HepG2 (cell line): Measurements from ENCODE around the gene GMEB2. TPM values are rescaled to one million over a fixed set of nuclear protein-coding genes. Genes with fewer than 3 reads are reported as not detected.

Experiments
- BRCA1 ChIP-seq: sonication (generic); formaldehyde crosslinking; IDR thresholded peaks from 2 replicates; pipeline ENCODE4 v1.4.0; 2020; ENCODE audit warnings: missing genetic modification reagents
- CENPX ChIP-seq: sonication (generic); formaldehyde crosslinking; IDR thresholded peaks from 2 replicates; pipeline ENCODE4 v1.9.0; 2021; ENCODE audit warnings: mild to moderate bottlenecking, missing genetic modification reagents, moderate library complexity
- CHD4 ChIP-seq: fragments of 200-600 bp; sonication (generic); IDR thresholded peaks from 2 replicates; pipeline ENCODE4 v1.7.0; 2017; ENCODE audit warnings: mild to moderate bottlenecking, low read length, borderline replicate concordance
- ESRRA ChIP-seq: sonication (generic); formaldehyde crosslinking; IDR thresholded peaks from 2 replicates; pipeline ENCODE4 v1.5.1; 2020; ENCODE audit warnings: mild to moderate bottlenecking, low read depth, missing genetic modification reagents
- FOXJ3 ChIP-seq: sonication (generic); formaldehyde crosslinking; IDR thresholded peaks from 2 replicates; pipeline ENCODE4 v1.4.0; 2020; ENCODE audit warnings: missing genetic modification reagents, mild to moderate bottlenecking, borderline replicate concordance
- IRF1 ChIP-seq: sonication (generic); formaldehyde crosslinking; IDR thresholded peaks from 2 replicates; pipeline ENCODE4 v1.4.0; 2020; ENCODE audit warnings: low read depth, mild to moderate bottlenecking, missing genetic modification reagents
- JUNB ChIP-seq: sonication (generic); formaldehyde crosslinking; IDR thresholded peaks from 2 replicates; pipeline ENCODE4 v1.8.0; 2022; ENCODE audit warnings: missing genetic modification reagents, mild to moderate bottlenecking, borderline replicate concordance
- MEIS1 ChIP-seq: sonication (generic); formaldehyde crosslinking; IDR thresholded peaks from 2 replicates; pipeline ENCODE4 v1.9.0; 2021; ENCODE audit warnings: mild to moderate bottlenecking, missing genetic modification reagents, moderate library complexity, borderline replicate concordance
- RFX3 ChIP-seq: IDR thresholded peaks from 2 replicates; pipeline ENCODE4 v1.6.1; 2016; ENCODE audit warnings: missing biosample characterization, missing genetic modification reagents
- RXRA ChIP-seq: sonication (generic); formaldehyde crosslinking; IDR thresholded peaks from 2 replicates; pipeline ENCODE4 v1.5.1; 2020; ENCODE audit warnings: missing genetic modification reagents
- RXRB ChIP-seq: IDR thresholded peaks from 2 replicates; pipeline ENCODE4 v1.6.1; 2016; ENCODE audit warnings: borderline replicate concordance, missing genetic modification reagents, missing compliant biosample characterization
- SAFB2 ChIP-seq: sonication (generic); formaldehyde crosslinking; IDR thresholded peaks from 2 replicates; pipeline ENCODE4 v1.5.1; 2020; ENCODE audit warnings: missing genetic modification reagents, low read depth, mild to moderate bottlenecking, borderline replicate concordance
- SPEN ChIP-seq: sonication (generic); formaldehyde crosslinking; IDR thresholded peaks from 2 replicates; pipeline ENCODE4 v1.5.1; 2020; ENCODE audit warnings: low read depth, mild to moderate bottlenecking, missing genetic modification reagents
- TARDBP ChIP-seq: sonication (generic); formaldehyde crosslinking; IDR thresholded peaks from 2 replicates; pipeline ENCODE4 v1.8.0; 2022; ENCODE audit warnings: mild to moderate bottlenecking, missing genetic modification reagents
- ZNF124 ChIP-seq: sonication (generic); formaldehyde crosslinking; IDR thresholded peaks from 2 replicates; pipeline ENCODE4 v1.4.0; 2020; ENCODE audit warnings: missing genetic modification reagents
- ZNF180 ChIP-seq: sonication (generic); formaldehyde crosslinking; IDR thresholded peaks from 2 replicates; pipeline ENCODE4 v1.4.0; 2020; ENCODE audit warnings: low read depth, missing genetic modification reagents, borderline replicate concordance
- ZNF251 ChIP-seq: sonication (generic); formaldehyde crosslinking; IDR thresholded peaks from 2 replicates; pipeline ENCODE4 v1.9.0; 2021; ENCODE audit warnings: mild to moderate bottlenecking, missing genetic modification reagents
- ZNF737 ChIP-seq: sonication (generic); formaldehyde crosslinking; IDR thresholded peaks from 2 replicates; pipeline ENCODE4 v1.5.0; 2020; ENCODE audit warnings: missing genetic modification reagents, mild to moderate bottlenecking, borderline replicate concordance
- ZNF782 ChIP-seq: sonication (generic); formaldehyde crosslinking; IDR thresholded peaks from 2 replicates; pipeline ENCODE4 v1.4.0; 2020; ENCODE audit warnings: missing genetic modification reagents, mild to moderate bottlenecking, borderline replicate concordance
- ZNF850 ChIP-seq: sonication (generic); formaldehyde crosslinking; conservative IDR thresholded peaks from 2 replicates; pipeline ENCODE4 v1.9.0; 2021; ENCODE audit warnings: mild to moderate bottlenecking, missing genetic modification reagents
- ZNF883 ChIP-seq: sonication (generic); formaldehyde crosslinking; IDR thresholded peaks from 2 replicates; pipeline ENCODE4 v1.5.1; 2020; ENCODE audit warnings: mild to moderate bottlenecking, missing genetic modification reagents; ENCODE audit errors: not compliant biosample characterization
- polyA plus RNA-seq, 8 experiments: library from polyadenylated mRNA; depleted of rRNA in 3 of 8; stranded (reverse) in 7 of 8; unstranded in 1 of 8; fragments of >200 nt; fragmentation: Illumina TruSeq in 4 of 8; extraction: Trizol in 4 of 8; gene quantifications; 2 replicates each; pipeline versions ENCODE4 v1.2.1 to v1.2.3, GENCODE V29; 2011 to 2016; ENCODE audit warnings: low read depth in 4 of 8, missing spikeins in 1 of 8, mixed read lengths in 1 of 8; ENCODE audit not compliant: insufficient read depth in 1 of 8
- total RNA-seq, 5 experiments: library from RNA; depleted of rRNA; stranded (reverse); fragments of >200 nt; fragmentation: Illumina TruSeq; extraction: Trizol; gene quantifications; 2 replicates each; pipeline ENCODE4 v1.2.3, GENCODE V29; 2016; ENCODE audit warnings: low read depth in 1 of 5
- TF ChIP-seq, protein P1 (sequence below): sonication (generic); formaldehyde crosslinking; IDR thresholded peaks from 2 replicates; pipeline ENCODE4 v1.5.1; 2020; ENCODE audit warnings: mild to moderate bottlenecking, missing genetic modification reagents, moderate library complexity
- TF ChIP-seq, protein P2 (sequence below): sonication (generic); formaldehyde crosslinking; IDR thresholded peaks from 2 replicates; pipeline ENCODE4 v1.5.0; 2020; ENCODE audit warnings: missing genetic modification reagents, mild to moderate bottlenecking, borderline replicate concordance

GMEB2 gene
- total and polyA plus RNA-seq, 2 of the 13 experiments (the other 11 are each of a cell fraction or from before 2014, with no cell fraction given), result 10.6 to 12.4 TPM

DNA sequence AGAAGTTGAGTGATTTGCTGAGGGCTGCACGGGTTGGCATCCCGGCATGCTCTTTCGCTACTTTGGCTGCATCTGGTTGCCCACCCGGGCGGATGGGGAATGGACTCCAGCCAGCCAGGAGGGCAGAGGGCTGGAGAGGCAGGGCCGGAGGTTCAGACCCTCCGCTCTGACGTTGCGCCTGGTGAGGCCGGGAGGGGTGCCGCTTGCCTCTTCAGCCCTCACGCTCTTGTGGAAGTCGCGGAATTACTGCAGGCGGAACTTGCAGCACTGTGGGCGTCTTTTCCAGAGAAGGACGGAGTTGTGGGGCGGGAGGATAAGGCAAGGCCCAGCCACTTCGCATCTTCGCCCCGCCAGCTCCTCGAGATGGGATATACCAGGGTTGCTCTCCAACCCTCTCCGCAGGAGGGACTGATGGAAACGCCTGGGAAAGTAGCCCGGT lies 31.9 kb upstream of the GMEB2 start (continued):
- TF ChIP-seq TARDBP (CRISPR knock-in tag) (no peak), ZNF737 (CRISPR knock-in tag) (peak; percentile 82; the same call in 1 of the 2 replicates), SAFB2 (CRISPR knock-in tag) (no peak), MEIS1 (CRISPR knock-in tag) (no peak), RFX3 (CRISPR knock-in tag) (no peak), ZNF883 (no peak), ZNF850 (CRISPR knock-in tag) (no peak), ZNF180 (no peak), ZNF782 (no peak; the same call in 1 of the 2 replicates), RXRA (CRISPR knock-in tag) (no peak), IRF1 (CRISPR knock-in tag) (no peak), RXRB (CRISPR knock-in tag) (no peak), CENPX (CRISPR knock-in tag) (no peak), JUNB (CRISPR knock-in tag) (no peak), FOXJ3 (CRISPR knock-in tag) (no peak), BRCA1 (CRISPR knock-in tag) (no peak), ZNF124 (CRISPR knock-in tag) (no peak), ESRRA (CRISPR knock-in tag) (no peak), CHD4 (no peak), ZNF251 (CRISPR knock-in tag) (no peak), SPEN (CRISPR knock-in tag) (no peak)
- TF ChIP-seq, protein P1, sequence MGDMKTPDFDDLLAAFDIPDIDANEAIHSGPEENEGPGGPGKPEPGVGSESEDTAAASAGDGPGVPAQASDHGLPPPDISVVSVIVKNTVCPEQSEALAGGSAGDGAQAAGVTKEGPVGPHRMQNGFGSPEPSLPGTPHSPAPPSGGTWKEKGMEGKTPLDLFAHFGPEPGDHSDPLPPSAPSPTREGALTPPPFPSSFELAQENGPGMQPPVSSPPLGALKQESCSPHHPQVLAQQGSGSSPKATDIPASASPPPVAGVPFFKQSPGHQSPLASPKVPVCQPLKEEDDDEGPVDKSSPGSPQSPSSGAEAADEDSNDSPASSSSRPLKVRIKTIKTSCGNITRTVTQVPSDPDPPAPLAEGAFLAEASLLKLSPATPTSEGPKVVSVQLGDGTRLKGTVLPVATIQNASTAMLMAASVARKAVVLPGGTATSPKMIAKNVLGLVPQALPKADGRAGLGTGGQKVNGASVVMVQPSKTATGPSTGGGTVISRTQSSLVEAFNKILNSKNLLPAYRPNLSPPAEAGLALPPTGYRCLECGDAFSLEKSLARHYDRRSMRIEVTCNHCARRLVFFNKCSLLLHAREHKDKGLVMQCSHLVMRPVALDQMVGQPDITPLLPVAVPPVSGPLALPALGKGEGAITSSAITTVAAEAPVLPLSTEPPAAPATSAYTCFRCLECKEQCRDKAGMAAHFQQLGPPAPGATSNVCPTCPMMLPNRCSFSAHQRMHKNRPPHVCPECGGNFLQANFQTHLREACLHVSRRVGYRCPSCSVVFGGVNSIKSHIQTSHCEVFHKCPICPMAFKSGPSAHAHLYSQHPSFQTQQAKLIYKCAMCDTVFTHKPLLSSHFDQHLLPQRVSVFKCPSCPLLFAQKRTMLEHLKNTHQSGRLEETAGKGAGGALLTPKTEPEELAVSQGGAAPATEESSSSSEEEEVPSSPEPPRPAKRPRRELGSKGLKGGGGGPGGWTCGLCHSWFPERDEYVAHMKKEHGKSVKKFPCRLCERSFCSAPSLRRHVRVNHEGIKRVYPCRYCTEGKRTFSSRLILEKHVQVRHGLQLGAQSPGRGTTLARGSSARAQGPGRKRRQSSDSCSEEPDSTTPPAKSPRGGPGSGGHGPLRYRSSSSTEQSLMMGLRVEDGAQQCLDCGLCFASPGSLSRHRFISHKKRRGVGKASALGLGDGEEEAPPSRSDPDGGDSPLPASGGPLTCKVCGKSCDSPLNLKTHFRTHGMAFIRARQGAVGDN (CRISPR knock-in tag), result peak; percentile 52
- TF ChIP-seq, protein P2, sequence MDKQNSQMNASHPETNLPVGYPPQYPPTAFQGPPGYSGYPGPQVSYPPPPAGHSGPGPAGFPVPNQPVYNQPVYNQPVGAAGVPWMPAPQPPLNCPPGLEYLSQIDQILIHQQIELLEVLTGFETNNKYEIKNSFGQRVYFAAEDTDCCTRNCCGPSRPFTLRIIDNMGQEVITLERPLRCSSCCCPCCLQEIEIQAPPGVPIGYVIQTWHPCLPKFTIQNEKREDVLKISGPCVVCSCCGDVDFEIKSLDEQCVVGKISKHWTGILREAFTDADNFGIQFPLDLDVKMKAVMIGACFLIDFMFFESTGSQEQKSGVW, result no peak
